Body of pancreas (tissue), 4 donors: ENCODE data around the gene PPARGC1A. TPM values are rescaled to one million over a fixed set of nuclear protein-coding genes. Genes with fewer than 3 reads are reported as not detected.

Experiments
- ATAC-seq: fragments of 150-250 bp; one replicate; pipeline ENCODE4 v1.9.1; 2016
- DNase-seq, 4 donors: peaks; one replicate each; pipeline ENCODE4 v3.0.0-alpha.2; 2019
- H3K27ac ChIP-seq, 4 donors: fragments of 200-600 bp; sonication (generic); 1 replicate in 3 of 4; 2 replicates in 1 of 4; pipeline versions ENCODE4 v1.5.1 to v1.6.1; 2016 to 2019; ENCODE audit warnings: mild to moderate bottlenecking in 1 of 4, mixed read lengths in 1 of 4, moderate library complexity in 1 of 4
- H3K27me3 ChIP-seq, 2 donors: fragments of 200-600 bp; sonication (generic); one replicate each; pipeline ENCODE4 v1.6.0; 2016; ENCODE audit warnings: mild to moderate bottlenecking in 1 of 2
- H3K36me3 ChIP-seq, 2 donors: fragments of 200-600 bp; sonication (generic); replicated peaks in 1 of 2; 2 replicates each; pipeline ENCODE4 v1.5.1; 2016; ENCODE audit warnings: low read depth in 2 of 2; ENCODE audit not compliant: insufficient read depth in 1 of 2
- H3K4me1 ChIP-seq: fragments of 200-600 bp; sonication (generic); one replicate; pipeline ENCODE4 v1.6.0; 2016
- H3K4me3 ChIP-seq, 2 donors: fragments of 200-600 bp; sonication (generic); 1 replicate in 1 of 2; 2 replicates in 1 of 2; pipeline ENCODE4 v1.5.1; 2016 to 2019
- H3K9me3 ChIP-seq, 3 donors: fragments of 200-600 bp; sonication (generic); 1 replicate in 2 of 3; 2 replicates in 1 of 3; pipeline ENCODE4 v1.5.1; 2016
- CTCF ChIP-seq, 7 experiments: fragments of 450-650 bp in 4 of 7; fragments of 200-600 bp in 3 of 7; sonication (generic) in 3 of 7; IDR thresholded peaks; one replicate each; pipeline ENCODE4 v1.5.1; 2016 to 2019; ENCODE audit warnings: antibody characterized with exemption in 7 of 7
- POLR2A ChIP-seq, 3 donors: fragments of 450-650 bp; IDR thresholded peaks; one replicate each; pipeline ENCODE4 v1.6.1; 2016; ENCODE audit warnings: antibody characterized with exemption in 3 of 3, mild to moderate bottlenecking in 2 of 3
- WGBS, 2 donors: methylation state at CpG; one replicate each; pipeline ENCODE4 v1.1.5; 2017; 5-methylcytosine and 5-hydroxymethylcytosine counted together
- intact Hi-C: fragments of 100-400 bp; cut with DNase I; formaldehyde crosslinking; loops from one replicate; pipeline ENCODE4 v1.15.1; 2023
- total RNA-seq, 2 donors: library from RNA; depleted of rRNA; stranded (reverse); fragments of >200 nt; gene quantifications; one replicate each; pipeline ENCODE4 v1.1.0, GENCODE V29; 2016

The PPARGC1A gene
- total RNA-seq, 2 donors from 2014 or later = 8.0 to 44.8 TPM

GRCh38 chr4:23811161-23811560 lies 78.7 kb downstream of the PPARGC1A start:
- intact Hi-C loops = no loop called here
- H3K4me3 ChIP-seq = no peak overlapping the region
- H3K4me1 ChIP-seq = no peaks in the 10 kb centered on the region
- 77 to 88% methylated on average over 2 of the region's 2 CpGs for WGBS, 2 donors
- H3K9me3 ChIP-seq = no peaks in the 10 kb centered on the region
- no peaks in the 10 kb centered on the region for H3K27me3 ChIP-seq
- no peak overlapping the region for H3K27ac ChIP-seq
- TF ChIP-seq CTCF (IDR thresholded peaks at IDR 0.05) = no peak
- TF ChIP-seq POLR2A (IDR thresholded peaks at IDR 0.05) = no peak
- DNase-seq (no peak), ATAC-seq (no peak)
- no peaks in the 10 kb centered on the region for H3K36me3 ChIP-seq

GRCh38 chr4:23805450-23805851 lies 84.4 kb downstream of the PPARGC1A start:
- Histone ChIP-seq H3K9me3 (no peaks in the 10 kb centered on the region), H3K27me3 (no peaks in the 10 kb centered on the region), H3K4me1 (no peaks in the 10 kb centered on the region), H3K36me3 (no peaks in the 10 kb centered on the region), H3K27ac (no peak overlapping the region), H3K4me3 (no peak overlapping the region)
- DNase-seq (no peak), ATAC-seq (no peak)
- intact Hi-C loops = no loop called here
- 63 to 68% methylated on average over 5 of the region's 5 CpGs for WGBS, 2 donors
- TF ChIP-seq CTCF (IDR thresholded peaks at IDR 0.05) (no peak), POLR2A (IDR thresholded peaks at IDR 0.05) (no peak)

GRCh38 chr4:23789762-23790161 lies 100.1 kb downstream of the PPARGC1A start:
- Histone ChIP-seq H3K27ac (peak overlapping the region in 2 of 4 donors; percentile 26 to 44), H3K4me3 (no peak overlapping the region), H3K27me3 (no peaks in the 10 kb centered on the region), H3K36me3 (no peaks in the 10 kb centered on the region), H3K9me3 (no peaks in the 10 kb centered on the region), H3K4me1 (peaks cover 9% of the 10 kb centered on the region)
- WGBS, 2 donors = 44% methylated on average over 5 of the region's 5 CpGs
- no peak for TF ChIP-seq CTCF (IDR thresholded peaks at IDR 0.05)
- peak; percentile 47 to 65 (median 52) for DNase-seq
- peak; percentile 60 for ATAC-seq
- intact Hi-C loops = no loop called here

- peak in 2 of 4 donors; percentile 20 to 54 for DNase-seq
- no peak overlapping the region for H3K4me3 ChIP-seq
- H3K27me3 ChIP-seq = no peaks in the 10 kb centered on the region
- H3K4me1 ChIP-seq = peaks cover 9% of the 10 kb centered on the region
- H3K9me3 ChIP-seq = no peaks in the 10 kb centered on the region
- TF ChIP-seq CTCF (IDR thresholded peaks at IDR 0.05) = no peak
- TF ChIP-seq POLR2A (IDR thresholded peaks at IDR 0.05) = no peak
- 6 to 8% methylated on average over 5 of the region's 5 CpGs for WGBS, 2 donors
- peak overlapping the region in 2 of 4 donors; percentile 39 to 68 for H3K27ac ChIP-seq
- H3K36me3 ChIP-seq = no peaks in the 10 kb centered on the region
- intact Hi-C loops = no loop called here
- peak; percentile 83 for ATAC-seq
These were observed 101.4 kb downstream of the PPARGC1A start for GRCh38 chr4:23788460-23788859.

GRCh38 chr4:23788027-23788426 lies 101.8 kb downstream of the PPARGC1A start:
- Histone ChIP-seq H3K4me3 (no peak overlapping the region), H3K4me1 (peaks cover 9% of the 10 kb centered on the region), H3K27me3 (no peaks in the 10 kb centered on the region), H3K9me3 (no peaks in the 10 kb centered on the region), H3K27ac (peak overlapping the region in 2 of 4 donors; percentile 39 to 68), H3K36me3 (no peaks in the 10 kb centered on the region)
- no peak for ATAC-seq
- no peak for DNase-seq
- no peak for TF ChIP-seq CTCF (IDR thresholded peaks at IDR 0.05)
- no peak for TF ChIP-seq POLR2A (IDR thresholded peaks at IDR 0.05)
- 14 to 34% methylated on average over 3 of the region's 3 CpGs for WGBS, 2 donors
- intact Hi-C loops = no loop called here
